IPS-18a (cell line): ENCODE data around the gene MRC2.

Experiments
- H3K27ac ChIP-seq: one replicate; pipeline ENCODE4 v1.5.1; 2013; ENCODE audit warnings: low read length
- H3K27me3 ChIP-seq: one replicate; pipeline ENCODE4 v1.6.1; 2013; ENCODE audit warnings: mild to moderate bottlenecking, low read length; ENCODE audit not compliant: control insufficient read depth, insufficient read depth
- H3K36me3 ChIP-seq: one replicate; pipeline ENCODE4 v1.6.1; 2013; ENCODE audit warnings: low read depth, low read length; ENCODE audit not compliant: control insufficient read depth
- H3K4me1 ChIP-seq: one replicate; pipeline ENCODE4 v1.6.1; 2013; ENCODE audit warnings: low read depth, low read length; ENCODE audit not compliant: control insufficient read depth
- H3K4me3 ChIP-seq: one replicate; pipeline ENCODE4 v1.5.1; 2013; ENCODE audit warnings: low read length
- H3K9ac ChIP-seq: one replicate; pipeline ENCODE4 v1.6.1; 2013; ENCODE audit warnings: mild to moderate bottlenecking, low read length, moderate library complexity
- H3K9me3 ChIP-seq: one replicate; pipeline ENCODE4 v1.6.1; 2013; ENCODE audit warnings: low read depth, low read length; ENCODE audit not compliant: control insufficient read depth

MRC2 gene

GRCh38 chr17:62712171-62712581, 84.7 kb downstream of the MRC2 start:
- H3K27me3 ChIP-seq: peaks cover 6% of the 10 kb centered on the region
- H3K4me1 ChIP-seq: peaks cover 6% of the 10 kb centered on the region
- H3K36me3 ChIP-seq: no peaks in the 10 kb centered on the region

DNA sequence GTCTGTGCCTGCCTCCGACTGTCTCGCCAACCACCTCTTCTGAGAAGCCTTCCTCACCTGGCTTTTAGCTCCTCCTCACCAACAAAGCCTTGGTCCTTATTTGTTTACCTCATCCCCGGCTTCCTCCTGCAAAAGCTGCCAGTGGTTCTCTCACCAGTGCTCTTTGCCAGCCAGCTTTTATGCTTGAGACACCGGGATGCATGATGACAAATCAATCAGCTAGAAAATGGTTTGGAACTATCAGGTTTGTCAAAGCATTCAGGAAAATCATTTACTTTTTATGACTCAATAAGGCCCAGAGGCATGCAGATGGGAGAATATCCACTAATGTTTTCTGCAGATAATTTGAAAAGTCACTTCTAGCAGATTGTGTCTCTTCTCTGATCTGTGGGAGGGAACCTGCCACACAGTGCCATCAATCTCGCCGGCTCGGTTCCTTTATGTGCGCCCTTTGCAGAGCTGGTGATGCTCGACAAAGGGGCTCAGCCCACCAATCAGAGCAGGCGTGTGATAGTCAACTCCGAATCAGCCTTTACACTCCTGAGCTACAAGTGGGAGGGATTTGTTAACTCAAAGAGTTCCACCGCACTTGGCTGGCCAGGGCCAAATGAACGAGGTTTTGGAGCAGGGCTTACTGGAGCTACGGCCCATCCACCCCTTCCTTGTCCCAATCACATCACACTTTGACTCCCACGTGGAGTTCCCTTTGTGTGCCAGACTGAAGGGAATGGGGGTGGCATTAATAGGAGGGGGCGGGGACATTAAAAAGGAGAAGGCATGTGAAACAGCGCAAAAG, 85.8 kb downstream of the MRC2 start:
- Histone ChIP-seq H3K4me3 (no peak overlapping the region), H3K4me1 (peaks cover 3% of the 10 kb centered on the region)

More at GRCh38 chr17:62712171-62712581, 84.7 kb downstream of the MRC2 start:
- Histone ChIP-seq H3K9me3 (peaks cover 4% of the 10 kb centered on the region), H3K27ac (no peak overlapping the region), H3K4me3 (no peak overlapping the region), H3K9ac (no peak overlapping the region)

GRCh38 chr17:62714016-62714777, 86.7 kb downstream of the MRC2 start:
- H3K27ac ChIP-seq: no peak overlapping the region
- H3K4me3 ChIP-seq: no peak overlapping the region

More for the DNA sequence above, 85.8 kb downstream of the MRC2 start:
- Histone ChIP-seq H3K36me3 (no peaks in the 10 kb centered on the region), H3K27me3 (no peaks in the 10 kb centered on the region), H3K9me3 (peaks cover 4% of the 10 kb centered on the region), H3K27ac (no peak overlapping the region), H3K9ac (no peak overlapping the region)

DNA sequence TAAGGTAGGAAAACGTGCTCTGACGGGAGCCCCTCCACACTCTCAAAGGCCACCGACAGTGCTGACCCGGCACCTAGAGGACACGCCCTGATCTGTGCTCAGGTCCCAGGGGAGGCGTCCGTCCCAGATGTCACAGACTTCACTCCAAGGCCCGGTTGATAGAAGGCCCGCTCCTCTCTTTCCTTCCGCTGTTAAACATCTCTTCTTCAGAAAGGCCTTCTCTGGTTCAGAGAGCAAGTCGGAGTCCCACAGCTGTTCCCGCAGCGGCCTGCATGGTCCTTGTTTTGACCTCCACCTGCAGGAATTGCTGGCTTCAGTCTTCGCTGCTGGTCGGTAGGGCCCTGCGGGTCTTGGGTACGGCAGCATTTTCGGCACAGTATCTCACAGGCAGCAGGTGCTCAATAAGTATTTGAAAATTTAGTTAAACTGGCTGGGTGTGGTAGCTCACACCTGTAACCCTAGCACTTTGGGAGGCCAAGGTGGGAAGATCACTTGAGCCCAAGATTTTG, 88.5 kb downstream of the MRC2 start:
- H3K9ac ChIP-seq: no peak overlapping the region
- H3K27ac ChIP-seq: no peak overlapping the region
- no peaks in the 10 kb centered on the region for H3K27me3 ChIP-seq
- no peak overlapping the region for H3K4me3 ChIP-seq
- H3K9me3 ChIP-seq: no peaks in the 10 kb centered on the region
- peaks cover 3% of the 10 kb centered on the region for H3K4me1 ChIP-seq
- no peaks in the 10 kb centered on the region for H3K36me3 ChIP-seq

More at GRCh38 chr17:62714016-62714777, 86.7 kb downstream of the MRC2 start:
- Histone ChIP-seq H3K4me1 (peaks cover 3% of the 10 kb centered on the region), H3K9me3 (no peaks in the 10 kb centered on the region), H3K36me3 (no peaks in the 10 kb centered on the region), H3K9ac (no peak overlapping the region), H3K27me3 (no peaks in the 10 kb centered on the region)

DNA sequence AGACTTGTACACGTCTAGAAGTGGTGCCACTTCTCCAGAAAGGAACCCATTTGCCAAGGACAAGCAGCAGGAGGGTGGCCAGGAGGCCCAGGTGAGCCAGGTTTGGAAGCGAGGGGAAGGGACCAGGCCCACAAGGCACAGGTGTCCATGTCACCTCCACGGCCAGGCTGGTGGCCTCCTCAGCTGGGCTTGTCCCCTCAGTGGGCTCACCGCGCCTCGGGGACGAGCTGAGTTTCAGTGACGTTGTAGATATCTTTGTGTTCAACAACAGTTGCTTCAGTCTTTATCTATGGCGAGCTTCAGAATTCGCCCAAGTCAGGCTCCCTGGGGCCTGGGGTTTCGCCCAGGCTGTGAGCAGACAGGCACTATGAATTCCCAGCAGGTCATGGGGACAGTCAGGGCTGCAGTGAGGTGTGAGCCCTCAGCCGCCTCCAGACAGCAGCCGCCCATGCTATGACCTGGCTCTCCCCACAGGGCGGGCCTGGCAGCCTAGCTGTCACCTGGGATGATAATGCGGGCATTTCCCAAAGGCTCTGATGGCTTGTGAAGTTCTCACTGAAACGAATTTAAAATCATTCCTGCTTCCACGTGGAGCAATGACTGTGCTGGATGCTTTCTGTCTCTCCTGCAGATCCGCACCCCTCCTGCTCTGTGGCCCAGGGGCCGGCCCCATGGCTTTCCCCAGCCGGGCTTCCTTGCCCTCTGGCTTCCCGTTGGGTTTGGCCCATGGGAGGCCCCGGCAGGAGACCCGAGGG, 89.5 kb downstream of the MRC2 start:
- Histone ChIP-seq H3K9me3 (no peaks in the 10 kb centered on the region), H3K27me3 (no peaks in the 10 kb centered on the region), H3K9ac (no peak overlapping the region), H3K27ac (no peak overlapping the region), H3K36me3 (no peaks in the 10 kb centered on the region), H3K4me3 (no peak overlapping the region), H3K4me1 (peaks cover 3% of the 10 kb centered on the region)

GRCh38 chr17:62717589-62717855, 90.1 kb downstream of the MRC2 start:
- no peaks in the 10 kb centered on the region for H3K27me3 ChIP-seq
- H3K9ac ChIP-seq: no peak overlapping the region
- no peak overlapping the region for H3K4me3 ChIP-seq
- no peaks in the 10 kb centered on the region for H3K9me3 ChIP-seq
- H3K4me1 ChIP-seq: peaks cover 3% of the 10 kb centered on the region
- no peaks in the 10 kb centered on the region for H3K36me3 ChIP-seq
- H3K27ac ChIP-seq: no peak overlapping the region

DNA sequence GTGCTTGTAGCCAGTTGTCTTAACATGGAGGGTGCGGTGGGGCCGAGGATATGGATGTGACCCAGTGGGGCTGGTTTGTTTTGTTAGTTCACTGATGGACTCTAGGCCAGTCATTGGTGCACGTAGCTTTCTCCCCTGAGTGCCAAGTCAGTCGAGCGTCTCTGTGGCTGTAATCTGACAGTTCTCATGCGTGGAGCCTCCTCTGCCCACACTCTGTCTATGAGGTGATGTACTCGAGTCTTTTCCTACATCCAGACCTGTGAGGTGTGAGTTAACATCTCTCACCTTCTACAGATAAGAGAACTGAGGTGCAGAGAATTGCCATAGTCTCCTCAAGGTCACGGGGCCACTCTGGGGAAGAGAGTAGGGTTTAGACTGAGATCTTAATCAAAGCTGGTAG, 90.4 kb downstream of the MRC2 start:
- Histone ChIP-seq H3K27ac (no peak overlapping the region), H3K9ac (no peak overlapping the region), H3K27me3 (no peaks in the 10 kb centered on the region), H3K36me3 (no peaks in the 10 kb centered on the region), H3K9me3 (no peaks in the 10 kb centered on the region), H3K4me1 (peaks cover 3% of the 10 kb centered on the region), H3K4me3 (no peak overlapping the region)

DNA sequence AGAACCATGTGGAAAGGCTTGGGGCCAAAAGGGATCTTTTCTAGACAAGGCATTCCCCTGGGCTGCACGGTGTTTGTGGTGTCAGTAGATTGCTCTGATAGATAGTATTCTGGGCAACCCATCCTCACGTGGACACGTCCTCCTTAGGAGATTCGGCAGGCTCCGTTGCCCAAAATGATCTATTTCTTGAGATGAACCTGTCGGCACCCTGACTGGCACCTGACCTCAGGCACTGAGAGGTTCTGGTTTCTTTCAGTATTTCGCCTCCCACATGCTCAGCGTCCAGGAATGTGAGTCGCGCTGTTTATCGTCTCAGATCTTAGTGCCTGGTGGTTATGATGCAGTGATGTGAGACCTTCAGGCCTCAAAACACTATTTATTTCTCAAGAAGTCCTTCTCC, 91.0 kb downstream of the MRC2 start:
- H3K9ac ChIP-seq: no peak overlapping the region
- H3K27me3 ChIP-seq: no peaks in the 10 kb centered on the region
- no peaks in the 10 kb centered on the region for H3K36me3 ChIP-seq
- no peak overlapping the region for H3K4me3 ChIP-seq
- no peaks in the 10 kb centered on the region for H3K9me3 ChIP-seq
- no peaks in the 10 kb centered on the region for H3K4me1 ChIP-seq
- no peak overlapping the region for H3K27ac ChIP-seq

GRCh38 chr17:62719586-62719985, 92.1 kb downstream of the MRC2 start:
- H3K36me3 ChIP-seq: no peaks in the 10 kb centered on the region
- no peaks in the 10 kb centered on the region for H3K27me3 ChIP-seq
- no peak overlapping the region for H3K4me3 ChIP-seq
- peaks cover 5% of the 10 kb centered on the region for H3K4me1 ChIP-seq
- no peak overlapping the region for H3K9ac ChIP-seq
- no peak overlapping the region for H3K27ac ChIP-seq
- H3K9me3 ChIP-seq: no peaks in the 10 kb centered on the region

DNA sequence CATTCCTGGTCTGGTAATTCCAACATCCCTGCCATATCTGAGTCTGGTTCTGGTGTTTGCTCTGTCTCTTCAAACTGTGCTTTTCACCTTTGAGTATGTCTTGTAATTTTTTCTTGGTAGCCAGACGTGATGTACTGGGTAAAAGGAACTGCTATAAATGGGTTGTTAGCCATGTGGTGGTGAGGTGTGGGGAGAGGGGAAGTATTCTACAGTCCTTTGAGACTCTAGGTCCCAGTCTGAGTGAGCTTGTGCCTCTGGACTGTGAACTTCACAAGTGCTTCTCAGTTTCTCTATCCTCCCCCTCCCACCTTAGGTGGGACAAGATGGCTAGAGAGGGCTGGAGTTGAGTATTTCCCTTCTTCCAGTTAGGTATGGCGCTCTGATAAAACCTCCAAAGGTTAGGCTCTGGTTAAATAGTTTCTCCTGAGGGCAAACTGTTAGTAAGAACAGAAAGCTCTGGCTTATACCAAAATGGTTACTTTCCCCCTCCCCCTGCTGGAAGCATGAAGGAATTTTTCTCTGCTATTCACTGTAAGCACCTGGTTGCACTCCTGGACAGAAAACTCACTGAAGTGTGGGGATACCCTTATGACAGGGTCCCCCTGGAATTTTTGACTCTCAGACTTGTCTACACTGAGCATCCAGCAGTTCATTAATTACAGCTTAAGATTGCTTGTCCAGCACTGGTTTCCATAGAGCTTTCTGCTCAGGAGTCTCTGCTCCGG, 92.8 kb downstream of the MRC2 start:
- Histone ChIP-seq H3K27ac (no peak overlapping the region), H3K4me3 (no peak overlapping the region), H3K9me3 (no peaks in the 10 kb centered on the region), H3K27me3 (no peaks in the 10 kb centered on the region), H3K4me1 (peaks cover 5% of the 10 kb centered on the region), H3K36me3 (no peaks in the 10 kb centered on the region), H3K9ac (no peak overlapping the region)

- no peaks in the 10 kb centered on the region for H3K36me3 ChIP-seq
- H3K4me1 ChIP-seq: peaks cover 5% of the 10 kb centered on the region
- no peaks in the 10 kb centered on the region for H3K9me3 ChIP-seq
- no peak overlapping the region for H3K9ac ChIP-seq
- no peak overlapping the region for H3K27ac ChIP-seq
- H3K27me3 ChIP-seq: no peaks in the 10 kb centered on the region
- no peak overlapping the region for H3K4me3 ChIP-seq
Measured at GRCh38 chr17:62722625-62723024, 95.2 kb downstream of the MRC2 start.
